Progenitor cell of endocrine pancreas (in vitro differentiated cells): Measurements from ENCODE around the gene OSM. TPM values are rescaled to one million over a fixed set of nuclear protein-coding genes. Genes with fewer than 3 reads are reported as not detected.

ENCODE experiments used
- DNase-seq: peaks from one replicate; pipeline ENCODE4 v3.0.0; 2021; ENCODE audit warnings: low spot score; ENCODE audit not compliant: unreplicated experiment
- H3K27ac Mint-ChIP-seq: 2 replicates; pipeline ENCODE4 v1.8.0; 2021; ENCODE audit warnings: mild to moderate bottlenecking, moderate library complexity, mixed read lengths
- H3K27me3 Mint-ChIP-seq: 2 replicates; pipeline ENCODE4 v1.8.0; 2021; ENCODE audit warnings: mixed read lengths
- H3K36me3 Mint-ChIP-seq: 2 replicates; pipeline ENCODE4 v1.8.0; 2022; ENCODE audit warnings: mixed read lengths; ENCODE audit not compliant: insufficient read depth
- H3K4me1 Mint-ChIP-seq: 2 replicates; pipeline ENCODE4 v1.8.0; 2021; ENCODE audit warnings: low read depth, mixed read lengths
- H3K4me3 Mint-ChIP-seq: 2 replicates; pipeline ENCODE4 v1.8.0; 2021; ENCODE audit warnings: low read depth, mild to moderate bottlenecking, moderate library complexity, mixed read lengths
- H3K9me3 Mint-ChIP-seq: 2 replicates; pipeline ENCODE4 v1.8.0; 2021; ENCODE audit warnings: low read depth, mixed read lengths
- CTCF ChIP-seq: fragments of 200-600 bp; sonication (generic); IDR thresholded peaks from one replicate; pipeline ENCODE4 v1.5.0; 2021; ENCODE audit warnings: antibody characterized with exemption, mild to moderate bottlenecking; ENCODE audit not compliant: unreplicated experiment
- total RNA-seq: library from RNA; stranded (reverse); gene quantifications from 2 replicates; pipeline ENCODE4 v1.2.1, GENCODE V29; 2021

The OSM gene
- total RNA-seq, 1 donor from 2014 or later, result not detected

GRCh38 chr22:30251711-30252110, 14.9 kb downstream of the OSM start:
- Mint-ChIP-seq H3K27me3 (peaks cover 18% of the 10 kb centered on the region), H3K27ac (no peak overlapping the region), H3K9me3 (no peaks in the 10 kb centered on the region), H3K4me3 (no peak overlapping the region), H3K4me1 (peaks cover 13% of the 10 kb centered on the region), H3K36me3 (no peaks in the 10 kb centered on the region)
- TF ChIP-seq CTCF, result no peak
- DNase-seq, result no peak

- no peak for DNase-seq
- peaks cover 18% of the 10 kb centered on the region for H3K27me3 Mint-ChIP-seq
- no peak overlapping the region for H3K4me3 Mint-ChIP-seq
- H3K36me3 Mint-ChIP-seq, result no peaks in the 10 kb centered on the region
- peaks cover 17% of the 10 kb centered on the region for H3K4me1 Mint-ChIP-seq
- TF ChIP-seq CTCF, result no peak
- H3K27ac Mint-ChIP-seq, result no peak overlapping the region
- no peaks in the 10 kb centered on the region for H3K9me3 Mint-ChIP-seq
Measured at GRCh38 chr22:30250661-30251267, 15.9 kb downstream of the OSM start.

DNA sequence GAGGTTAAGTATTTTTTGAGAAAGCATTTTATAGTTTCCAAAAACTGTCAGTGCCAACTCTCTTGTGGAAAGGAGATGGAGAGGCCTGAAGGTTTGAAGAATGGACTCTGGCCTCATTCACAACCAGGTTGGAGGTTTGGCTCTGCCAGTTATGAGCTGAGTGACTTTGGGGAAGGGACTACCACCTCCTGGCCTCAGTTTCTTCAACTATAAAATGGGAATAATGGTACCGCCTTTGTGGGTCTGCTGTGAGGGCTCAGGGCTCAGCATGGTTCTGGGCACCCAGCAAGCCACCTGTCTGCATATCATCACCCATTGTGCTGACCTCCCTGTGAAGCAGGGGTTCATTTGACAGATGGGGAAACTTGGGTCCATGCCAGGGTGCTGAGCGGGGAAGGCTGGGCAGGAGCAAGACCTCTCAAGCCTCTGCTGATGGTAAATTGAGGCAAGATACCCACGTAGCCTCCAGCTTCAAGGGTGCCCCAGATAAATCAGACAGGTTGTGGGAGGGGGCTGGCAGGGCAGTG, 16.5 kb downstream of the OSM start:
- Mint-ChIP-seq H3K27me3 (peaks cover 20% of the 10 kb centered on the region), H3K36me3 (no peaks in the 10 kb centered on the region), H3K4me1 (peaks cover 21% of the 10 kb centered on the region), H3K27ac (no peak overlapping the region), H3K4me3 (no peak overlapping the region), H3K9me3 (no peaks in the 10 kb centered on the region)
- DNase-seq, result no peak
- TF ChIP-seq CTCF, result no peak

DNA sequence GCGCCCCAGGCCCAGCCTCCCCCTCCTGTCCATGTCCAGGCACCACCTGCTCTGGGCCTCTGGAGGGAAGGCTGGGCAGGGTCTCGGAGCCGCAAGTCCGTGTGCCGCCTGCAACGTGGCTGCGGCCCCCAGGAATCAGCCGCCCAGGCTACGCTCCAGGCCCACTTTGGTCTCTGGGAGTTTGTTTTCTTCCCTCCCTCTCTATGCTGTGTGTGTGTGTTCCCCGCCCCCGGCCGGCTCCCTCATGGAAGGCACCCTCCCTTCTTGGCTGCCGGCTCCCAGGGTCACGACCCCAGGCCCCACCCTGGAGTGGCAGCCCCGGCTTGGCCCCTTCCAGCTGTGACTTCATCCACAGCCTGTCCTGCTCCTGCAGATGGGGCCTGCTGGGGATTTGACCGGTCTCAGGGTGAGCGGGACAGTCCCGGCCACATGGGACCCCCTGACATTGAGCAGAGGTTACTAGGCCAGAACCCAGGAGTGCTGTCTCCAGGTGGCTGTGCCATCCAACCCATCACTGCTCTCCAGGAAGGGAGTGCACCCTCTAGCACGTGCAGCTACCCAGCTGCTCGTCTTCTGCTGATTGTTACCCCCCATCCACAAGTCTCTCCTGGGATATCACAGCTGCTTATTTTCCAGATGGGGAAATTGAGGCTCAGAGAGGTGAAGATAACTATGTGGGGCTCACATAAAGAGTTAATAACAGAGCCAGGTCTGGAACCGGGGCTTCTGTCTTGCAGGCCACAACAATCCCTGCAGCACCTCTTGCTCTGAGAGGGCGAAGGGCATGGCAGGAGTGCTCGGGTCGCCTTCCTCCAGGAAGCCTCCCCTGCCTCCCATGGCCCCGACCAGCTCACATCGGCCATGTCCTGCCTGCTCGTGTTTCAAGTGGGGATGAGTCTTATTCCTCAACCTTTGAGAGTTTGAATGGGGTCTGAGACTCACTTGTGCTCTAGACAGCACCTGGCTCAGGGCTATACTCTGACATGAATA, 17.3 kb downstream of the OSM start:
- Mint-ChIP-seq H3K4me3 (no peak overlapping the region), H3K27ac (peak overlapping the region; percentile 49), H3K9me3 (no peaks in the 10 kb centered on the region), H3K27me3 (peaks cover 25% of the 10 kb centered on the region), H3K36me3 (no peaks in the 10 kb centered on the region), H3K4me1 (peaks cover 21% of the 10 kb centered on the region)
- no peak for DNase-seq
- no peak for TF ChIP-seq CTCF

DNA sequence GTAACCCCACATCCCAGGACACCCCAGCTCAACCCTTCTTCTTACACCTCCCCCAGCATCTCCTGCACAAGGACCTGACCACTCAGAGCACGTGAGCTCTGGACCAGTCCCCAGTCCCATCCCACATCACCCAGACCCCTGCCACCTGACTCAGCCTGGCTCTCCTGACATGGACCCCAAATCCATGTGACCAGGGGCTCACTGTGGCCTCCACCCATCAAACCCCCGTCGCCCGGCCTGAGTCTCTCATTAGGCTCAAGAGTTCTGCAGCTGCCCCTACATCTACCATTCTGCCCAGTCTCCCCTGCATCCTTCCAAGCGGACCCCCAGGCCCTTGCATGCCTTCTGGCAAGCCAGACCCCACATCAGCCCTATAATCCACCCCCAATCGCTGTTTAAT, 18.2 kb downstream of the OSM start:
- peak overlapping the region; percentile 48 for H3K4me3 Mint-ChIP-seq
- H3K9me3 Mint-ChIP-seq, result no peaks in the 10 kb centered on the region
- H3K27me3 Mint-ChIP-seq, result peaks cover 28% of the 10 kb centered on the region
- H3K4me1 Mint-ChIP-seq, result peaks cover 21% of the 10 kb centered on the region
- H3K36me3 Mint-ChIP-seq, result no peaks in the 10 kb centered on the region
- DNase-seq, result no peak
- no peak for TF ChIP-seq CTCF
- peak overlapping the region; percentile 73 for H3K27ac Mint-ChIP-seq
